Endodermal cell (in vitro differentiated cells): ENCODE results near the gene ITGA2. TPM values are rescaled to one million over a fixed set of nuclear protein-coding genes. Genes with fewer than 3 reads are reported as not detected.

ENCODE experiments used
- DNase-seq: peaks from one replicate; pipeline ENCODE4 v3.0.0-alpha.2; 2017
- H3K27ac ChIP-seq: 2 replicates; pipeline ENCODE4 v1.5.1; 2013; ENCODE audit warnings: mild to moderate bottlenecking, low read depth, low read length, moderate library complexity
- H3K27me3 ChIP-seq: 2 replicates; pipeline ENCODE4 v1.6.1; 2013; ENCODE audit warnings: mild to moderate bottlenecking, low read length, moderate library complexity; ENCODE audit not compliant: insufficient read depth, control insufficient read depth, poor library complexity, severe bottlenecking
- H3K36me3 ChIP-seq: 2 replicates; pipeline ENCODE4 v1.7.0; 2013; ENCODE audit warnings: mild to moderate bottlenecking, low read length, moderate library complexity; ENCODE audit not compliant: control insufficient read depth, insufficient read depth
- H3K4me1 ChIP-seq: one replicate; pipeline ENCODE4 v1.7.0; 2013; ENCODE audit warnings: low read length; ENCODE audit not compliant: control insufficient read depth, insufficient read depth
- H3K4me3 ChIP-seq: 2 replicates; pipeline ENCODE4 v1.5.1; 2013; ENCODE audit warnings: mild to moderate bottlenecking, low read length, moderate library complexity
- H3K9ac ChIP-seq: 2 replicates; pipeline ENCODE4 v1.6.1; 2013; ENCODE audit warnings: mild to moderate bottlenecking, low read length, moderate library complexity; ENCODE audit not compliant: poor library complexity, severe bottlenecking; ENCODE audit errors: extremely low read depth
- H3K9me3 ChIP-seq: 2 replicates; pipeline ENCODE4 v1.6.1; 2013; ENCODE audit warnings: mild to moderate bottlenecking, low read length, moderate library complexity; ENCODE audit not compliant: control insufficient read depth
- H3K27ac Mint-ChIP-seq: 2 replicates; pipeline ENCODE4 v1.8.0; 2020; ENCODE audit warnings: mixed read lengths
- H3K27me3 Mint-ChIP-seq: 2 replicates; pipeline ENCODE4 v1.8.0; 2021; ENCODE audit warnings: mild to moderate bottlenecking, mixed read lengths; ENCODE audit not compliant: insufficient read depth
- H3K36me3 Mint-ChIP-seq: 2 replicates; pipeline ENCODE4 v1.8.0; 2020; ENCODE audit warnings: low read depth, mixed read lengths
- H3K4me1 Mint-ChIP-seq: 2 replicates; pipeline ENCODE4 v1.8.0; 2020; ENCODE audit warnings: mixed read lengths
- H3K4me3 Mint-ChIP-seq: 2 replicates; pipeline ENCODE4 v1.8.0; 2020; ENCODE audit warnings: mild to moderate bottlenecking, moderate library complexity, mixed read lengths
- H3K9me3 Mint-ChIP-seq: 2 replicates; pipeline ENCODE4 v1.8.0; 2020; ENCODE audit warnings: mild to moderate bottlenecking, mixed read lengths
- WGBS, 2 experiments: methylation state at CpG; one replicate each; pipeline versions ENCODE4 v1.1.5 to v1.1.7; 2013; ENCODE audit warnings: missing lambda C conversion rate in 2 of 2, mixed read lengths in 1 of 2; ENCODE audit not compliant: insufficient coverage in 1 of 2, insufficient read length in 1 of 2; 5-methylcytosine and 5-hydroxymethylcytosine counted together
- total RNA-seq, 2 donors: library from RNA; stranded (reverse); fragmentation: NEBNext Ultra II Directional in 1 of 2; extraction: Animal tissue kit (Norgen Biotek cat#: 25700) in 1 of 2; gene quantifications; 2 replicates in 1 of 2; 3 replicates in 1 of 2; pipeline ENCODE4 v1.2.1, GENCODE V29; 2021
- TF ChIP-seq, protein P1 (sequence below): fragments of 200-600 bp; sonication (generic); conservative IDR thresholded peaks from 2 replicates; pipeline ENCODE4 v1.5.0; 2021; ENCODE audit warnings: antibody characterized with exemption, mild to moderate bottlenecking

Gene ITGA2
- total RNA-seq, 2 donors from 2014 or later, result 1.3 to 4.0 TPM

DNA sequence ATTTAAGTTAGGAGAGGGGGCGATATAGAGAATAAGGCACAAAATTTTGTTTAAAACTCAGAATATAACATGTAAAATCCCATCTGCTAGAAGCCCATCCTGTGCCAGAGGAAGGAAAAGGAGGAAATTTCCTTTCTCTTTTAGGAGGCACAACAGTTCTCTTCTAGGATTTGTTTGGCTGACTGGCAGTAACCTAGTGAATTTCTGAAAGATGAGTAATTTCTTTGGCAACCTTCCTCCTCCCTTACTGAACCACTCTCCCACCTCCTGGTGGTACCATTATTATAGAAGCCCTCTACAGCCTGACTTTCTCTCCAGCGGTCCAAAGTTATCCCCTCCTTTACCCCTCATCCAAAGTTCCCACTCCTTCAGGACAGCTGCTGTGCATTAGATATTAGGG is 102.1 kb downstream of the ITGA2 start:
- H3K36me3 ChIP-seq, result no peaks in the 10 kb centered on the region
- Mint-ChIP-seq H3K27ac (no peak overlapping the region), H3K4me1 (no peaks in the 10 kb centered on the region), H3K4me3 (no peak overlapping the region), H3K27me3 (no peaks in the 10 kb centered on the region), H3K9me3 (no peaks in the 10 kb centered on the region), H3K36me3 (no peaks in the 10 kb centered on the region)
- no peak for DNase-seq
- H3K27me3 ChIP-seq, result no peaks in the 10 kb centered on the region
- H3K9me3 ChIP-seq, result no peaks in the 10 kb centered on the region
- no peak overlapping the region for H3K9ac ChIP-seq
- no peaks in the 10 kb centered on the region for H3K4me1 ChIP-seq
- no peak overlapping the region for H3K4me3 ChIP-seq
- TF ChIP-seq, protein P1, sequence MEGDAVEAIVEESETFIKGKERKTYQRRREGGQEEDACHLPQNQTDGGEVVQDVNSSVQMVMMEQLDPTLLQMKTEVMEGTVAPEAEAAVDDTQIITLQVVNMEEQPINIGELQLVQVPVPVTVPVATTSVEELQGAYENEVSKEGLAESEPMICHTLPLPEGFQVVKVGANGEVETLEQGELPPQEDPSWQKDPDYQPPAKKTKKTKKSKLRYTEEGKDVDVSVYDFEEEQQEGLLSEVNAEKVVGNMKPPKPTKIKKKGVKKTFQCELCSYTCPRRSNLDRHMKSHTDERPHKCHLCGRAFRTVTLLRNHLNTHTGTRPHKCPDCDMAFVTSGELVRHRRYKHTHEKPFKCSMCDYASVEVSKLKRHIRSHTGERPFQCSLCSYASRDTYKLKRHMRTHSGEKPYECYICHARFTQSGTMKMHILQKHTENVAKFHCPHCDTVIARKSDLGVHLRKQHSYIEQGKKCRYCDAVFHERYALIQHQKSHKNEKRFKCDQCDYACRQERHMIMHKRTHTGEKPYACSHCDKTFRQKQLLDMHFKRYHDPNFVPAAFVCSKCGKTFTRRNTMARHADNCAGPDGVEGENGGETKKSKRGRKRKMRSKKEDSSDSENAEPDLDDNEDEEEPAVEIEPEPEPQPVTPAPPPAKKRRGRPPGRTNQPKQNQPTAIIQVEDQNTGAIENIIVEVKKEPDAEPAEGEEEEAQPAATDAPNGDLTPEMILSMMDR, result no peak
- H3K27ac ChIP-seq, result no peak overlapping the region
- 96% methylated on average over 2 of the region's 2 CpGs; no CpG with 5 or more reads in 1 of the 2 experiments for WGBS, 2 experiments

DNA sequence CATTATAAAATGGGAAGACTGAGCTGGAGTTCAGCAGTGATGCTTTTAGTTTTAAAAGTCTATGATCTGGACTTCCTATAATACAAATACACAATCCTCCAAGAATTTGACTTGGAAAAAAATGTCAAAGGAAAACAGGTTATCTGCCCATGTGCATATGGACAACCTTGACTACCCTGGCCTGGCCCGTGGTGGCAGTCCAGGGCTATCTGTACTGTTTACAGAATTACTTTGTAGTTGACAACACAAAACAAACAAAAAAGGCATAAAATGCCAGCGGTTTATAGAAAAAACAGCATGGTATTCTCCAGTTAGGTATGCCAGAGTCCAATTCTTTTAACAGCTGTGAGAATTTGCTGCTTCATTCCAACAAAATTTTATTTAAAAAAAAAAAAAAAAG is 103.1 kb downstream of the ITGA2 start:
- Mint-ChIP-seq H3K27ac (no peak overlapping the region), H3K36me3 (no peaks in the 10 kb centered on the region), H3K27me3 (no peaks in the 10 kb centered on the region), H3K4me1 (no peaks in the 10 kb centered on the region), H3K4me3 (no peak overlapping the region), H3K9me3 (no peaks in the 10 kb centered on the region)
- no peaks in the 10 kb centered on the region for H3K4me1 ChIP-seq
- no peaks in the 10 kb centered on the region for H3K27me3 ChIP-seq
- H3K4me3 ChIP-seq, result no peak overlapping the region
- WGBS, 2 experiments, result 86% methylated on average over 2 of the region's 2 CpGs; no CpG with 5 or more reads in 1 of the 2 experiments
- no peak overlapping the region for H3K27ac ChIP-seq
- no peak overlapping the region for H3K9ac ChIP-seq
- H3K36me3 ChIP-seq, result peaks cover 5% of the 10 kb centered on the region
- no peak for DNase-seq
- no peaks in the 10 kb centered on the region for H3K9me3 ChIP-seq
- TF ChIP-seq, protein P1, result no peak

DNA sequence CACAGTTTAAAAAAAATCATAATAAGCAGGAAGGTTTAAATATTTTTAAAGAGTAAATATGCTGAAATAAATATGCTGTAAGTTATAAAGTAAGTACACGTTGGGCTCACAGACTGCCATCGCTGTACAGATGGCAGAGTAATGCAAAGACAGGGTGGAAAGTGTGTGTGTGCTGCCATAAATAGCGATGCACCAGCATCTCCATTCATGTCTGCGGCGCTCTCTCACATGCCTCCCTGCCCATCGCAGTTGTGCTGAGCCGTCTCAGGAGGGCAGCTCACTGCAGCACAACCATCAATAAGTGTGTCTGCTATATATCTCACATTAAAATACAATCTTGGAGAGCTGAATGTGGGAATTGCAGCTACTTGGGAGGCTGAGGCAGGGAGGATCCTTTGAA is 106.1 kb downstream of the ITGA2 start:
- Mint-ChIP-seq H3K9me3 (no peaks in the 10 kb centered on the region), H3K27ac (no peak overlapping the region), H3K4me1 (peaks cover 5% of the 10 kb centered on the region), H3K4me3 (no peak overlapping the region), H3K27me3 (no peaks in the 10 kb centered on the region), H3K36me3 (peaks cover 3% of the 10 kb centered on the region)
- Histone ChIP-seq H3K4me1 (no peaks in the 10 kb centered on the region), H3K9ac (no peak overlapping the region), H3K4me3 (no peak overlapping the region), H3K27me3 (no peaks in the 10 kb centered on the region), H3K9me3 (no peaks in the 10 kb centered on the region), H3K27ac (no peak overlapping the region), H3K36me3 (peaks cover 17% of the 10 kb centered on the region)
- DNase-seq, result no peak
- 91 to 97% methylated on average over 3 to 7 of the region's 7 CpGs for whole genome bisulfite sequencing, 2 experiments
- TF ChIP-seq, protein P1, result no peak
